RPMI8226 (cell line): ENCODE results near the gene SPG11.
"Not testable (repeated sequence)": the region's sequence is repeated elsewhere in the genome, so short reads cannot be mapped to it uniquely, and the experiment has no call there.

Experiments used
- DNase-seq: peaks from one replicate; pipeline ENCODE4 v3.0.0-alpha.2; 2015

The SPG11 gene

GRCh38 chr15:44549152-44549551 is 114.3 kb downstream of the SPG11 start:
- DNase-seq = not testable (repeated sequence)

GRCh38 chr15:44545913-44546802 is 117.3 kb downstream of the SPG11 start:
- DNase-seq = peak; percentile 43

GRCh38 chr15:44544745-44545144 is 118.7 kb downstream of the SPG11 start:
- not testable (repeated sequence) for DNase-seq

GRCh38 chr15:44542596-44542995 is 120.9 kb downstream of the SPG11 start:
- no peak for DNase-seq

- no peak for DNase-seq
Measured at GRCh38 chr15:44541282-44541958, 122.0 kb downstream of the SPG11 start.

- peak; percentile 34 for DNase-seq
Measured at GRCh38 chr15:44537735-44538240, 125.7 kb downstream of the SPG11 start.

- peak; percentile 92 for DNase-seq
Measured at GRCh38 chr15:44536962-44537734, 126.3 kb downstream of the SPG11 start, which contains the start of gene EIF3J. Gene EIF3J (plus strand): TSS chr15:44537147. CDS start chr15:44537195, 48 bp downstream.

GRCh38 chr15:44536302-44536961 is 127.0 kb downstream of the SPG11 start:
- DNase-seq = peak; percentile 81

GRCh38 chr15:44535523-44536301 is 127.8 kb downstream of the SPG11 start:
- DNase-seq = peak; percentile 28

GRCh38 chr15:44535092-44535491 is 128.4 kb downstream of the SPG11 start:
- DNase-seq = no peak

- DNase-seq = no peak
Measured at GRCh38 chr15:44532689-44533088, 130.8 kb downstream of the SPG11 start.

GRCh38 chr15:44532275-44532674 is 131.2 kb downstream of the SPG11 start:
- not testable (repeated sequence) for DNase-seq

GRCh38 chr15:44530653-44531052 is 132.8 kb downstream of the SPG11 start:
- DNase-seq = no peak

GRCh38 chr15:44529864-44530604 is 133.4 kb downstream of the SPG11 start:
- DNase-seq = no peak

GRCh38 chr15:44527241-44527640 is 136.2 kb downstream of the SPG11 start:
- no peak for DNase-seq

GRCh38 chr15:44525018-44525417 is 138.4 kb downstream of the SPG11 start:
- DNase-seq = no peak

- no peak for DNase-seq
Measured at GRCh38 chr15:44519537-44519936, 143.9 kb downstream of the SPG11 start.

GRCh38 chr15:44516436-44516835 is 147.0 kb downstream of the SPG11 start:
- DNase-seq = no peak
